Neutrophil (primary cell): Measurements from ENCODE around the gene COPS2.
"Not testable (repeated sequence)": the region's sequence is repeated elsewhere in the genome, so short reads cannot be mapped to it uniquely, and the experiment has no call there.

ENCODE experiments used
- H3K27ac ChIP-seq: fragments of 200-600 bp; sonication (generic); 2 replicates; pipeline ENCODE4 v1.5.1; 2016; ENCODE audit warnings: mild to moderate bottlenecking, moderate library complexity
- H3K27me3 ChIP-seq: fragments of 200-600 bp; sonication (generic); 2 replicates; pipeline ENCODE4 v1.6.0; 2016; ENCODE audit warnings: mild to moderate bottlenecking
- H3K36me3 ChIP-seq: fragments of 200-600 bp; sonication (generic); 2 replicates; pipeline ENCODE4 v1.5.1; 2017
- H3K4me1 ChIP-seq, 2 experiments: fragments of 200-600 bp in 1 of 2; sonication (generic) in 1 of 2; 1 replicate in 1 of 2; 2 replicates in 1 of 2; pipeline versions ENCODE4 v1.5.1 to v1.6.1; 2013 to 2016; ENCODE audit warnings: low read depth in 1 of 2, low read length in 1 of 2, mild to moderate bottlenecking in 1 of 2, moderate library complexity in 1 of 2; ENCODE audit not compliant: control insufficient read depth in 1 of 2, insufficient read depth in 1 of 2
- H3K4me3 ChIP-seq, 2 experiments: fragments of 200-600 bp in 1 of 2; sonication (generic) in 1 of 2; 1 replicate in 1 of 2; 2 replicates in 1 of 2; pipeline ENCODE4 v1.5.1; 2013 to 2016; ENCODE audit warnings: low read depth in 1 of 2, low read length in 1 of 2, mild to moderate bottlenecking in 1 of 2, moderate library complexity in 1 of 2
- H3K9me3 ChIP-seq: fragments of 200-600 bp; sonication (generic); 2 replicates; pipeline ENCODE4 v1.5.1; 2016
- TF ChIP-seq, protein P1 (sequence below): fragments of 200-600 bp; sonication (generic); IDR thresholded peaks from 2 replicates; pipeline ENCODE4 v1.5.1; 2016; ENCODE audit warnings: antibody characterized with exemption

Gene COPS2

GRCh38 chr15:49190586-49190985 is 35.2 kb upstream of the COPS2 start:
- Histone ChIP-seq H3K36me3 (no peaks in the 10 kb centered on the region), H3K9me3 (no peaks in the 10 kb centered on the region), H3K4me1 (no peaks in the 10 kb centered on the region), H3K27me3 (no peaks in the 10 kb centered on the region), H3K27ac (peak overlapping the region; percentile 40), H3K4me3 (no peak overlapping the region)
- TF ChIP-seq, protein P1, sequence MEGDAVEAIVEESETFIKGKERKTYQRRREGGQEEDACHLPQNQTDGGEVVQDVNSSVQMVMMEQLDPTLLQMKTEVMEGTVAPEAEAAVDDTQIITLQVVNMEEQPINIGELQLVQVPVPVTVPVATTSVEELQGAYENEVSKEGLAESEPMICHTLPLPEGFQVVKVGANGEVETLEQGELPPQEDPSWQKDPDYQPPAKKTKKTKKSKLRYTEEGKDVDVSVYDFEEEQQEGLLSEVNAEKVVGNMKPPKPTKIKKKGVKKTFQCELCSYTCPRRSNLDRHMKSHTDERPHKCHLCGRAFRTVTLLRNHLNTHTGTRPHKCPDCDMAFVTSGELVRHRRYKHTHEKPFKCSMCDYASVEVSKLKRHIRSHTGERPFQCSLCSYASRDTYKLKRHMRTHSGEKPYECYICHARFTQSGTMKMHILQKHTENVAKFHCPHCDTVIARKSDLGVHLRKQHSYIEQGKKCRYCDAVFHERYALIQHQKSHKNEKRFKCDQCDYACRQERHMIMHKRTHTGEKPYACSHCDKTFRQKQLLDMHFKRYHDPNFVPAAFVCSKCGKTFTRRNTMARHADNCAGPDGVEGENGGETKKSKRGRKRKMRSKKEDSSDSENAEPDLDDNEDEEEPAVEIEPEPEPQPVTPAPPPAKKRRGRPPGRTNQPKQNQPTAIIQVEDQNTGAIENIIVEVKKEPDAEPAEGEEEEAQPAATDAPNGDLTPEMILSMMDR: no peak

GRCh38 chr15:49189631-49190030 is 34.2 kb upstream of the COPS2 start:
- Histone ChIP-seq H3K4me3 (no peak overlapping the region), H3K36me3 (no peaks in the 10 kb centered on the region), H3K27ac (no peak overlapping the region), H3K4me1 (no peaks in the 10 kb centered on the region), H3K27me3 (no peaks in the 10 kb centered on the region), H3K9me3 (no peaks in the 10 kb centered on the region)
- TF ChIP-seq, protein P1: no peak

GRCh38 chr15:49188933-49189332 is 33.5 kb upstream of the COPS2 start:
- no peak overlapping the region for H3K4me3 ChIP-seq
- no peaks in the 10 kb centered on the region for H3K36me3 ChIP-seq
- H3K9me3 ChIP-seq: no peaks in the 10 kb centered on the region
- H3K27ac ChIP-seq: no peak overlapping the region
- H3K4me1 ChIP-seq: no peaks in the 10 kb centered on the region
- no peaks in the 10 kb centered on the region for H3K27me3 ChIP-seq
- TF ChIP-seq, protein P1: no peak

DNA sequence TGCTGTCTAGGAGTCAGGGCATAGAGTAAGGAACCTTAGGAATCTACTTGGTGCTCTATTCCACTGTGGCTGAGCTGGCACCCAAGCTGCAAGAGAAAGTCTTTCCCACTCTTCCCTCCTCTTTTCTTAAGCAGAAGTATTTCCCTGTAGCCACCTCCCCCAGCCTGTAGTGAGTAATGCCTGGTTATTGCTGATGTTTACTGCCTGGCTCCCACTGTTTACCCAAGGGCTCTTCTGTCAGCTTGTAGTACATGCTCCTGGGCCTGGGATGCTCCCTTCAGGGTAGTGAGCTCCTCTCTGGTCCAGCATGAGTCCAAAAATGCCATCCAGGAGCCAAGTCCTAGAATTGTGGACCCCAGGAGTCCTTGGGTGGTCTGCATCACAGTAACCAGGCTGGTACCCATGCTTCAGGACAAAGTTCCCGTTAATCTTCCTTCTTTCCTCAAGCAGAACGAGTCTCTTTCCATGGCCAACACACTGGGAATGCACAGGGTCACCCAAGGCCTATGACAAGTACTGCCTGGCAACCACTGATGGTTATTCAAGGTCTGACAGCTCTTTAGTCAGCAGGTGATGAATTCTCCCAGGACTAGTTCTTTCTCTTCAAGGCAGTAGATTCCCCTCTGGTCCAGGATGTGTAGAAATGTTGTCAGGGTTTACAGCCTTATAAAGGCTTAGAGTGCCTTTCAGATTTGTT is 32.3 kb upstream of the COPS2 start:
- Histone ChIP-seq H3K9me3 (no peaks in the 10 kb centered on the region), H3K27ac (no peak overlapping the region), H3K36me3 (no peaks in the 10 kb centered on the region), H3K4me1 (no peaks in the 10 kb centered on the region), H3K4me3 (no peak overlapping the region), H3K27me3 (no peaks in the 10 kb centered on the region)
- TF ChIP-seq, protein P1: no peak

DNA sequence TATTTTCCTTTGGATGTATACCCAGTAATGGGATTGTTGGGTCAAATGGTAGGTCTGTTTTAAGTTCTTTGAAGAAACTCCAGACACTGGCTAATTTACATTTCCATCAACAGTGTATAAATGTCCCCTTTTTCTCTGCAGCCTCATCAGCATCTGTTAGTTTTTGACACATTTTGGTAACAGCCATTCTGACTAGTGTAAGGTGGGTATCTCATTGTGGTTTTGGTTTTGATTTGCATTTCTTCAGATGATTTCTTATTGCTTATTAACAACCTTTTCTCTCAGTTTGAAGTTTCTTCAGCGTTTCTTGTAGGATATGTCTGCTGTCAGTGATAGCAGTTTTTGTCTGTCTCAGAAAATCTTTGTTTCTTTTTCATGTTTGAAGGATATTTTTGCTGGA is 30.1 kb upstream of the COPS2 start:
- Histone ChIP-seq H3K36me3 (no peaks in the 10 kb centered on the region), H3K4me1 (no peaks in the 10 kb centered on the region), H3K27ac (no peak overlapping the region), H3K27me3 (no peaks in the 10 kb centered on the region), H3K9me3 (no peaks in the 10 kb centered on the region), H3K4me3 (no peak overlapping the region)
- TF ChIP-seq, protein P1: no peak

- H3K27me3 ChIP-seq, H3K27ac ChIP-seq, H3K4me3 ChIP-seq, H3K36me3 ChIP-seq, H3K9me3 ChIP-seq, H3K4me1 ChIP-seq: not testable (repeated sequence)
These were observed 28.3 kb upstream of the COPS2 start for GRCh38 chr15:49183741-49184140.
